Keratinocyte (primary cell): ENCODE data around the gene CPEB3. TPM values are rescaled to one million over a fixed set of nuclear protein-coding genes. Genes with fewer than 3 reads are reported as not detected.
A peak's percentile ranks its signal among the peaks of the same experiment; 100 is the strongest.

Experiments used
- DNase-seq: peaks from one replicate; pipeline ENCODE4 v3.0.0-alpha.2; 2011; ENCODE audit warnings: low read depth, missing footprints, low spot score
- FAIRE-seq: peaks from 2 replicates; lab custom pipeline; 2011; peaks lifted over from hg19 to GRCh38; lab: Jason Lieb, UNC
- H2AFZ ChIP-seq: 2 replicates; pipeline ENCODE4 v1.6.0; 2012; ENCODE audit warnings: low read length, control low read depth, inconsistent platforms; ENCODE audit not compliant: control insufficient read depth
- H3K27ac ChIP-seq: 2 replicates; pipeline ENCODE4 v1.5.1; 2011; ENCODE audit warnings: low read length; ENCODE audit not compliant: control insufficient read depth, insufficient read depth
- H3K27me3 ChIP-seq: 3 replicates; pipeline ENCODE4 v1.6.0; 2011; ENCODE audit warnings: low read length; ENCODE audit not compliant: control insufficient read depth, insufficient read depth; ENCODE audit errors: extremely low read depth
- H3K36me3 ChIP-seq, 2 experiments: 2 replicates in 1 of 2; 3 replicates in 1 of 2; pipeline ENCODE4 v1.5.1; 2011; ENCODE audit warnings: low read length in 2 of 2, mild to moderate bottlenecking in 1 of 2; ENCODE audit not compliant: control insufficient read depth in 2 of 2, insufficient read depth in 2 of 2; ENCODE audit errors: extremely low read depth in 1 of 2
- H3K4me1 ChIP-seq: 3 replicates; pipeline ENCODE4 v1.5.1; 2011; ENCODE audit warnings: low read length; ENCODE audit not compliant: control insufficient read depth, insufficient read depth; ENCODE audit errors: extremely low read depth
- H3K4me2 ChIP-seq: 3 replicates; pipeline ENCODE4 v1.6.0; 2011; ENCODE audit warnings: low read depth, low read length; ENCODE audit not compliant: control insufficient read depth, insufficient read depth; ENCODE audit errors: extremely low read depth
- H3K4me3 ChIP-seq, 3 experiments: fragments of 200-600 bp in 1 of 3; sonication (generic) in 1 of 3; 2 replicates in 2 of 3; 3 replicates in 1 of 3; pipeline ENCODE4 v1.5.1; 2011 to 2016; ENCODE audit warnings: low read length in 3 of 3, mild to moderate bottlenecking in 3 of 3, control low read depth in 2 of 3, inconsistent platforms in 1 of 3, low read depth in 1 of 3, mixed read lengths in 1 of 3, mixed run types in 1 of 3, moderate library complexity in 1 of 3; ENCODE audit not compliant: control insufficient read depth in 2 of 3, insufficient read depth in 2 of 3; ENCODE audit errors: extremely low read depth in 1 of 3
- H3K79me2 ChIP-seq: 2 replicates; pipeline ENCODE4 v1.6.0; 2012; ENCODE audit warnings: low read length; ENCODE audit not compliant: control insufficient read depth, insufficient read depth
- H3K9ac ChIP-seq: 3 replicates; pipeline ENCODE4 v1.6.0; 2011; ENCODE audit warnings: low read length; ENCODE audit not compliant: control insufficient read depth, insufficient read depth; ENCODE audit errors: extremely low read depth
- H3K9me1 ChIP-seq: 3 replicates; pipeline ENCODE4 v1.6.0; 2011; ENCODE audit warnings: low read length; ENCODE audit not compliant: control insufficient read depth, insufficient read depth; ENCODE audit errors: extremely low read depth
- H3K9me3 ChIP-seq: 2 replicates; pipeline ENCODE4 v1.5.1; 2012; ENCODE audit warnings: low read depth, low read length; ENCODE audit not compliant: control insufficient read depth
- H4K20me1 ChIP-seq: 3 replicates; pipeline ENCODE4 v1.6.0; 2011; ENCODE audit warnings: low read length; ENCODE audit not compliant: control insufficient read depth, insufficient read depth; ENCODE audit errors: extremely low read depth
- CTCF ChIP-seq, 3 experiments: IDR thresholded peaks in 1 of 3; conservative IDR thresholded peaks in 1 of 3; optimal IDR thresholded peaks in 1 of 3; 2 replicates in 2 of 3; 3 replicates in 1 of 3; pipeline versions ENCODE3 to v1.5.1; 2011; ENCODE audit warnings: low read length in 3 of 3, mild to moderate bottlenecking in 3 of 3, moderate library complexity in 2 of 3, control low read depth in 1 of 3, inconsistent platforms in 1 of 3; ENCODE audit not compliant: insufficient read depth in 2 of 3; ENCODE audit errors: extremely low read depth in 1 of 3
- EZH2 ChIP-seq: IDR thresholded peaks from one replicate; pipeline ENCODE4 v1.6.1; 2012; ENCODE audit warnings: inconsistent platforms, mild to moderate bottlenecking, low read length, moderate library complexity
- dilution Hi-C: fragments of 300-500 bp; cut with MboI; formaldehyde crosslinking; loops from one replicate; pipeline ENCODE4 v1.7.0; 2020; ENCODE audit warnings: low sequenced_read_pairs; ENCODE audit not compliant: extremely low pct_ligation_motif_present
- polyA plus RNA-seq, 5 experiments: library from polyadenylated mRNA; depleted of rRNA in 3 of 5; stranded (reverse) in 3 of 5; stranded (forward) in 1 of 5; unstranded in 1 of 5; fragments of >200 nt; gene quantifications; 1 replicate in 1 of 5; 2 replicates in 3 of 5; 3 replicates in 1 of 5; pipeline versions ENCODE4 v1.2.1 to v1.2.3, GENCODE V29; 2011 to 2012; ENCODE audit warnings: missing spikeins in 2 of 5, low read depth in 1 of 5, low replicate concordance in 1 of 5

The CPEB3 gene
- polyA plus RNA-seq, 1 donor (not counting 4 experiments of a cell fraction or from before 2014, with no cell fraction given), result 0.47 TPM

GRCh38 chr10:92241158-92241500, 49.7 kb downstream of the CPEB3 start:
- H3K9me3 ChIP-seq, result no peaks in the 10 kb centered on the region
- no peak for FAIRE-seq
- no peaks in the 10 kb centered on the region for H3K36me3 ChIP-seq
- peak overlapping the region; percentile 49 to 78 (median 53) for H3K4me3 ChIP-seq
- peak overlapping the region; percentile 66 for H3K27ac ChIP-seq
- no peaks in the 10 kb centered on the region for H4K20me1 ChIP-seq
- peak overlapping the region; percentile 75 for H3K9ac ChIP-seq
- no peaks in the 10 kb centered on the region for H3K9me1 ChIP-seq
- H3K79me2 ChIP-seq, result no peaks in the 10 kb centered on the region
- TF ChIP-seq CTCF (optimal IDR thresholded peaks at IDR 0.05 in 1 of 3, IDR thresholded peaks at IDR 0.05 in 1 of 3, conservative IDR thresholded peaks at IDR 0.05 in 1 of 3; ENCODE audit: extremely low read depth in 1 of 3, insufficient read depth in 2 of 3, low read length in 3 of 3), result no peak
- TF ChIP-seq EZH2, result no peak
- H2AFZ ChIP-seq, result peak overlapping the region; percentile 85
- H3K4me2 ChIP-seq, result peak overlapping the region; percentile 92
- dilution Hi-C loops, result no loop called here
- H3K4me1 ChIP-seq, result peaks cover 36% of the 10 kb centered on the region
- no peaks in the 10 kb centered on the region for H3K27me3 ChIP-seq
- no peak for DNase-seq

GRCh38 chr10:92240289-92241157, 50.4 kb downstream of the CPEB3 start:
- Histone ChIP-seq H3K27me3 (no peaks in the 10 kb centered on the region), H4K20me1 (no peaks in the 10 kb centered on the region), H3K27ac (peak overlapping the region; percentile 66), H3K9me1 (no peaks in the 10 kb centered on the region), H3K9ac (peak overlapping the region; percentile 75), H3K36me3 (no peaks in the 10 kb centered on the region), H2AFZ (peak overlapping the region; percentile 85), H3K4me1 (peaks cover 36% of the 10 kb centered on the region), H3K79me2 (no peaks in the 10 kb centered on the region), H3K4me3 (peak overlapping the region; percentile 49 to 78 (median 53)), H3K4me2 (peak overlapping the region; percentile 92), H3K9me3 (no peaks in the 10 kb centered on the region)
- TF ChIP-seq EZH2 (no peak), CTCF (optimal IDR thresholded peaks at IDR 0.05 in 1 of 3, IDR thresholded peaks at IDR 0.05 in 1 of 3, conservative IDR thresholded peaks at IDR 0.05 in 1 of 3; ENCODE audit: extremely low read depth in 1 of 3, insufficient read depth in 2 of 3, low read length in 3 of 3) (no peak)
- dilution Hi-C loops, result no loop called here
- DNase-seq (no peak), FAIRE-seq (peak; percentile 77)
